GM19239 (cell line): ENCODE results near the gene PLEKHM1.
A peak's percentile ranks its signal among the peaks of the same experiment; 100 is the strongest.

Experiments used
- DNase-seq: peaks from one replicate; pipeline ENCODE4 v3.0.0; 2011; ENCODE audit warnings: low spot score; ENCODE audit not compliant: insufficient read length
- FAIRE-seq: peaks from 2 replicates; lab custom pipeline; 2011; peaks lifted over from hg19 to GRCh38; lab: Jason Lieb, UNC

Gene PLEKHM1

GRCh38 chr17:45430738-45431530 lies 59.6 kb downstream of the PLEKHM1 start:
- DNase-seq (peak; percentile 90), FAIRE-seq (peak; percentile 72)

DNA sequence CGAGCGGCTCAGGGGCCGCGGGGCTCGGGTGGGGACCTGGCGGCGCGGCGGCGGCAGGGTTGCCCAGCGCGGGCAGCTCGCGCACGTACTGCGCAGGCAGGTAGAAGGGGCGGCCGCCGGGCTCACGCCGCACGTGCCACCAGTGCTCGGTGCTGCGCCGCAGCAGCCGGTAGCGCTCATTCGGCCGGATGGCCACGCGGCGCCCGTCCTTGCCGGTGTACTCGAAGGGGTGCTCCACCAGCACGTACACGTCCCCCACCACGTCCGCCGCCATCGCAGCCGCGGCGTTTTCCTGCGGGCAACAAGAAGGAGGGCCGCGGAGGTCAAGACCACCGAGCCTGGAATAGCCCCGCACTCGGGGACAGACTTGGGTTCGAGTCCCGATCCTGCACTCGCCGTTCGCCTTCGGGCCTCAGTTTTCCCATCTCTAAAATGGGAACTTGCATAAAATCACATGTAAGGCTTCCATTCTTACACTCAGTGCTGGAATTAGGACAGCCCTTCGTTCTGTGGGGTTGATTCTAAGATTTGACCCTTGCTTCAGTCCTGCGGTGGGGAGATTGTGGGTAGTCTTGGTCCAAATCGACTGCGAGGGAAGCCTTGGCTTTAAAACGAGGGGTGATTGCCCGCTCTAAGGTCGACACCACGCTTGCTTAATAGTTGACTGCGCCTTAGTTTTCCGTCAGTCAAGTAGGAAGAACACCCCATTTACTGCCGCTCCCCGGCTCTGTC lies 60.3 kb downstream of the PLEKHM1 start:
- no peak for DNase-seq

GRCh38 chr17:45429339-45430005 lies 61.0 kb downstream of the PLEKHM1 start:
- no peak for FAIRE-seq
- DNase-seq, result no peak

More for the DNA sequence above, 60.3 kb downstream of the PLEKHM1 start:
- FAIRE-seq, result no peak

DNA sequence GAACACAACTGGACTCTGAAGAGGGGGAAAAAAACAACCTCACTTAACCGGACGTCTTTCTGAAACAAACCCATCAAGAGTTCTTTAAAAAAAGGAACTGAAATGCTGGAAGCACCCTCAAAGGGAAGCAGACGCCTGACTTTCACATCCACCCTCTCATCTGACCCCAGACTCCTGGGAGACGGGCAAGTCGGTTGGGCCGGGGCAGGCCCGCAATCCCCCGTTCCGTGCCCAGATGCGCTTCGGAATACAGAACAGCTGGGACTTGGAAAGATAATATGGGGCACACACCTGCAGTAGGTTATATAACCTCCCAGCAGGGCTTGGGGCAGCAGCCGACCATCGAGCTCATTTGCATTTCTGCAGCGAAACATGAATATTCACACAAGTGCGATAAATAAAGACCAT lies 61.6 kb downstream of the PLEKHM1 start:
- FAIRE-seq, result peak; percentile 96
- no peak for DNase-seq

- DNase-seq (peak; percentile 83), FAIRE-seq (no peak)
These were observed 62.4 kb downstream of the PLEKHM1 start for GRCh38 chr17:45428050-45428617.

DNA sequence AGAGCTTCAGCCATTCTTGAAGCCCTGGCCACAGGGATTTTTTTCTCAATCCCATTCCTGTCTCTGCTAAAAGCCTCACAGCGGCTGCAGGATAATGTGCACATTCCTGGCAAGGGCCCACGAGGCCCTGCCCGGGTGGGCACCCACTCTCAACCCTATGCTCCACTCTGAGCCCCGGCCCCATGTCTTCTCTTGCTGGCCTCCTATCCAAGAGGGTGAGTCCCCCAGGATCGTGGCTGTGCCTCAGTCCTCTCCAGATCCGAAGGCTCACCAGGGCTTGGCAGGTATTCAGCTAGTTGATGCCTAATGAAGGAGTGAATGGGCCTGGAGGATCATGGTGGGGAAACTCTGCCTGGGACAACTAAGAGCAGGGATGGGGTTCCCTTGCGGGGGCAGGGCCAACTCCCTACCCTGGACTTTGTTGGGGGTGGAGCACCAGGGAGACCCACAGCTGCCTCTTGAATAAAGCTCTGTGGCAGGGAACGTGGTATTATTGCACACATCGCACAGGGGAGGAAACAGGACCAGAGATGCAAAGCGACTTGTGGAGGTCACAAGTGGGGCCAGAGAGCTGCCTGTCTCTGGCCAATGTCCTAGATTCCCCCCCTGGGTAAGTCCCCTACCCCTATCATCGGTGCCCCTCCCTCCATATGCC lies 63.2 kb downstream of the PLEKHM1 start:
- no peak for DNase-seq
- FAIRE-seq, result no peak

DNA sequence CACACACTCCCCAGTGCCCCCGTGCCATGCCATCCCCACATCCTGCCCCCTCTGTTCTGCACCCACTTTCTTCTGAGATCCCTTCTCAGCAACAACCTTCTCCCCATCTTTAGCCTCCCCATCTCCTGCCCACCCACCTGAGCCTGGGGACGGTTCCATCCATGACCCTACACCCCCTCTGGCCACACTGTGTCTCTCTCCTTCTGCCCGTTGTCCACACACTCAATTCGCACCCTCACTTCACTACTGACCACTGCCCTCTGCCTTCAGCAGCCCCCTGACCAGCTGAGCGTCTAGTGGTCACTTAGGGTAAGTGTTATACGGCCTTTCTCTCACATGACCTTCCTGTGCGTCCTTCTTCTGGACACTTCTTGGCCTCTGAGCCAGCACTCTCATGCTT lies 64.0 kb downstream of the PLEKHM1 start:
- DNase-seq (no peak), FAIRE-seq (no peak)

GRCh38 chr17:45425984-45426413 lies 64.5 kb downstream of the PLEKHM1 start:
- no peak for DNase-seq
- no peak for FAIRE-seq

DNA sequence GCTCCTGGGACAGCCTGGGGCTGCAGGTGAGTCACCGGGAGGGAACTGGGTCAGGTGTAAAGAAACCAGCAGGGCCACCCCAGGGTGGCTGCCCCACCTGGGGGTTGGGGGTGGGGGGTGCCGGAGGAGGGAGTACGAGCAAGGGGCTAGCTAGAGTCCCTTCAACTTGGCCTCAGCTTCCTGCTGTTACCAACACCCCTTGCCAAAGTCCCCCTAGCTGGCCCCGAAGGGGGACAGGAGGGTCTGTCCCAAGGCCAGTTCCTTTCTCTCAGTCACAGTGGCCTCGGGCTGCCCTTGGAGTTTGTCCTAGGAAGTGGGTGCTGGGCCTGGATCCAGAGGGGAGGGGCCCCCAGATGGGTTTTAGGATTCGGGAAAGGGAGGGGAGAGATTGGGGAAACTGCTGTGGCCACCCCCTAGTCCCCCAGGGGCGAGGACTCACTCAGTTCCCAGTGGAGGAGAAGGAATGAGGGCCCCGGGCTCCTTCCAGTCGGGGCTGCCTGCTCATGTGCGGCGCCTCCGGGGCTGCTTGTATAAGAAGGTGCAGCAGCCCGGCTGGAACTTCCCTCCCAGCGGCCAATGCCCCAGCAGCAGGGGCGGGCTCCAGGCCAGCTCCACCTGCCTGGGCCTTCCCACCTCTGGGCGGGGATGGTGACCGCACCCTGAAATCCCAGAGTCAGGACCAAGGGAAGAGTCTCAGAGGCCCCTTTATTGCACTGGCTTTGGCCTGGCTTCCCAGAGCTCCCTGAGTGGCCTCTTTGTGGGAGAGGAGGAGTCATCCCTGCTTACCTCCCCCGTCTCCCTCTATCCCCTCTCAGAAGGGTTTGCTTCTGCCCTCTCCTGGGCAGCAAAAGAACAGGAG lies 65.2 kb downstream of the PLEKHM1 start:
- FAIRE-seq (no peak), DNase-seq (no peak)

- FAIRE-seq (no peak), DNase-seq (no peak)
These were observed 65.8 kb downstream of the PLEKHM1 start for GRCh38 chr17:45424769-45425124.

DNA sequence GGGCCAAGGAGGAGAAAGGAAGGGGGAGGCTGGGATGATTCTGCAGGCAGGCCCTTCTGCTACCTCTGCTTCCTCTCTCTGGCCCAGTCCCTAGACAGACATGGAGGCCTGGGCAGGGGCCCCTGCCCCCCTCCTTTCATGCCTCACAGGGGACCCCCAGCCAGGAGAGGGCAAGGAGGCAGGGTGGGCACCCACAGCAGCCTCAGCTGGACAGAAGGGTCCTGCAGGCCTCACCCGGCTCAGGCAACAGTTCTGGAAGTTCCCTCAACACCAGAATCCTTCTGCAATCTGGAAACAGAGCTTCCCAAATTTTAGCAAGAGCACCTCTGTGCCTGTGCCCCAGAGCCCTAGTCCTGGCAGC lies 66.6 kb downstream of the PLEKHM1 start:
- FAIRE-seq (no peak), DNase-seq (no peak)

DNA sequence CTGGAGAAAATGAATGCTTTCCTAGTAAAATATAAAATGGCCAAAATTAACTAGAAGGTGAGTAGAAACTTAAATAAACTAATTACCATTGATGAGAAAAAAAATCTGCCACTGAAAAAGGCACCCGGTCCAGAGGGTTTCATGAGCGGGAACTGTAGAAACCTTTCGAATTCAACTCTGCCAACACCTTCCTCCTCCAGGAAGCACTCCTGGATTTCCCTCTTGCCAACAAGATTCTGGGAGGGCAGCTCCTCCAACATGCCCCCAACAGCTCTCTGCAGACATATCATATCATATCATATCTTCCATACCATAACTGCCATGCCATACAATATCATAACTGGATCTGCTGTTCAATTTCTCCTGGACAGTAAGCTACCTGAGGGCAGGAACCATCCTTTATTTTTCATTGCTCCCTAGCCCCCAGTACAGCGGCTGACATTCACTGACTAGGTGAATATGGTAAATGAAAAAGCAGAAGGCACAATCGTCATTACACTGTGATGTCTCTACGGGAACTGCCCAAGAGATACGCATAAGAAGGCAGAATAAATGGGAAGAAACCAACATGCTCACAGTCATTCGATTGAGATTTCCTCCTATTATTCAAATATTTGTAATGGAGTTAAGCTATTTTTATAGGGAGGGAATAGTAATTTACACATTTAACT lies 67.1 kb downstream of the PLEKHM1 start:
- FAIRE-seq (no peak), DNase-seq (no peak)

GRCh38 chr17:45414990-45415881 lies 75.3 kb downstream of the PLEKHM1 start:
- DNase-seq, result no peak
- FAIRE-seq, result peak; percentile 4

DNA sequence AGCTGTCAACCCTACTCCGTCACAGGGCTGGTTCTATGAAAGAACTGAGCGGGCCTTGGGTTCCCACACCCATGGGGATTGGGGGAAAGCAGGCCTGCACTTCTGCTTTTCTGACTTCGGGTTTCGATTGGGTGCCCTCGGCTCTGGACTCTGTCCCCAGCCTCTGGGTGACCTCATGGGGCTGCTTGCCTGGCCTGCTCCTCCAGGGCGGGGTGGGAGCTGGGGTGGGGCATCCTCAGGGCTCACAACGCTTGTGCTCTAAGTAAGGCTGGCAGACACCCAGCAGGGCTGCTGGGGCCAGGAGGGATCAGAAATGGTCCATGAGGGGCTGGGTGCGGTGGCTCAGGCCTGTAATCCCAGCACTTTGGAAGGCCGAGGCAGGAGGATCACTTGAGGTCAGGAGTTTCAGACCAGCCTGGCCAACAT lies 77.0 kb downstream of the PLEKHM1 start:
- DNase-seq (peak; percentile 62), FAIRE-seq (peak; percentile 80)

- DNase-seq, result no peak
- FAIRE-seq, result no peak
These were observed 79.0 kb downstream of the PLEKHM1 start for GRCh38 chr17:45411348-45412105.

DNA sequence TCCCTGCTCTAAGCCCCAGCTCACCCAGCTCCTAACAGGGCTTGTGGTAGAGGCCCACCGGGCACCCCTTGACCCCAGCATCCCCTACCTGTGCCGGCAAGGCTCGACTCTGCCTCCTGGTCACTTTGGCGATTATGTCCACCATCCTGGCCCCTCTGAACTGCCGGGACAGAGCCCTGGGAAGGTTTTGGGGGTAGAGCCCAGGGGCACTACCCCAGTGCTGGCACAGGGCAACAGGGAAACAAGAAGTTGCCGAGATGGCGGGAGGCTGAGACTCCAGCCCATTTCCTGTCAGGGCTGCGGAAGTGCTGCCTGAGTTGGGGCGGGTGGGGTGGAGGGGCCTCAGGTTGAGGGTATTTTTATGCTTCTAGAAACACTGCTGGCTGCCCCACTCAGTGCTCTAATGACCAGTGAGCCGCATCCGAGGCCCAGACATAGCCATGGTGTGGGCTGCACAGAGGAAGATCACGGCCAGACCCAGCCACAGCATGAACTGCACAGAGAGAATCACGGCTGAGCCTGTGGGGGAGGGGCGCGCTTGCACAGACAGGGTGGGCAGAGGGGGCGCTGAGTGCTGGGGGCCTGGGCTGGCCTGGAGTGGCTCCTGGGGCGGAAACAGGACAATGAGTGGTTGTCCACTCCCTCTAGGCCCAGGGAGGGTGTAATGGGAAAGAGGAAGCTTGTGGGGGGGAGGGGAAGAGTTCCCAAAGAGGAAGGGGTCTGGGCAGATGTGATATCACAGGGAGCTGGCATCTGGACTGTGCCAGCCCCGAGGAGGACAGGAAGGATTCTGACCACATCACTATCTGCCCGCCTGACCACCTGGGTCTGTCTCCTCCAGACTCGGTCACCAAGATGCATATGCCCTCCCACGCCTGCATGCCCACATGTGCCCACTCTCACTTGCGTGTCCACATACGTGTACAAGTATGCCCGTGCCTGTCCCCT lies 80.1 kb downstream of the PLEKHM1 start:
- DNase-seq, result peak; percentile 87
- FAIRE-seq, result peak; percentile 97
